Stimulated activated naive CD8-positive, alpha-beta T cell treated with anti-CD3 and anti-CD28 coated beads, Interleukin-15, amount 100 ng/mL, for 72 hours (primary cell): ENCODE measurements around the gene PRRT2.

ENCODE experiments used
- ATAC-seq: fragments of 150-1000 bp; cut with Tn5 transposase; 2 replicates; pipeline ENCODE4 v1.10.0; 2021; ENCODE audit warnings: mild to moderate bottlenecking, moderate library complexity
- DNase-seq, 2 donors: peaks; one replicate each; pipeline ENCODE4 v3.0.0; 2021 to 2022
- H3K27ac Mint-ChIP-seq, 2 donors: one replicate each; pipeline ENCODE4 v1.8.0; 2022; ENCODE audit warnings: mild to moderate bottlenecking in 2 of 2, mixed read lengths in 2 of 2, moderate library complexity in 2 of 2
- H3K27me3 Mint-ChIP-seq: one replicate; pipeline ENCODE4 v1.8.0; 2022; ENCODE audit warnings: mixed read lengths
- H3K4me1 Mint-ChIP-seq: one replicate; pipeline ENCODE4 v1.8.0; 2022; ENCODE audit warnings: mild to moderate bottlenecking, mixed read lengths
- H3K4me3 Mint-ChIP-seq, 2 donors: one replicate each; pipeline ENCODE4 v1.8.0; 2022; ENCODE audit warnings: mild to moderate bottlenecking in 2 of 2, mixed read lengths in 2 of 2, moderate library complexity in 1 of 2
- H3K9me3 Mint-ChIP-seq, 2 donors: one replicate each; pipeline ENCODE4 v1.8.0; 2022; ENCODE audit warnings: mixed read lengths in 2 of 2

Gene PRRT2

GRCh38 chr16:29857133-29857760, 45.3 kb downstream of the PRRT2 start:
- no peak for ATAC-seq
- no peaks in the 10 kb centered on the region for H3K27me3 Mint-ChIP-seq
- H3K9me3 Mint-ChIP-seq = no peaks in the 10 kb centered on the region
- no peak for DNase-seq
- no peak overlapping the region for H3K4me3 Mint-ChIP-seq
- H3K4me1 Mint-ChIP-seq = peaks cover 47% of the 10 kb centered on the region
- H3K27ac Mint-ChIP-seq = peak overlapping the region in 1 of 2 donors; percentile 24

GRCh38 chr16:29858149-29858849, 46.3 kb downstream of the PRRT2 start:
- DNase-seq (no peak), ATAC-seq (no peak)
- Mint-ChIP-seq H3K9me3 (no peaks in the 10 kb centered on the region), H3K27me3 (no peaks in the 10 kb centered on the region), H3K4me3 (no peak overlapping the region), H3K27ac (no peak overlapping the region), H3K4me1 (peaks cover 53% of the 10 kb centered on the region)

GRCh38 chr16:29858974-29859373, 47.0 kb downstream of the PRRT2 start:
- no peak for ATAC-seq
- Mint-ChIP-seq H3K27me3 (no peaks in the 10 kb centered on the region), H3K9me3 (no peaks in the 10 kb centered on the region), H3K4me3 (no peak overlapping the region), H3K27ac (no peak overlapping the region), H3K4me1 (peaks cover 59% of the 10 kb centered on the region)
- no peak for DNase-seq

GRCh38 chr16:29860218-29860617, 48.2 kb downstream of the PRRT2 start:
- H3K4me3 Mint-ChIP-seq = no peak overlapping the region
- H3K27ac Mint-ChIP-seq = no peak overlapping the region
- H3K9me3 Mint-ChIP-seq = no peaks in the 10 kb centered on the region
- H3K4me1 Mint-ChIP-seq = peaks cover 54% of the 10 kb centered on the region
- DNase-seq (no peak), ATAC-seq (no peak)
- no peaks in the 10 kb centered on the region for H3K27me3 Mint-ChIP-seq

- peak in 1 of 2 donors; percentile 15 for DNase-seq
- ATAC-seq = no peak
- Mint-ChIP-seq H3K4me3 (peak overlapping the region; percentile 93 to 96), H3K27ac (peak overlapping the region; percentile 98 to 99), H3K9me3 (no peaks in the 10 kb centered on the region), H3K27me3 (no peaks in the 10 kb centered on the region), H3K4me1 (peaks cover 54% of the 10 kb centered on the region)
Measured at GRCh38 chr16:29862383-29862883, 50.4 kb downstream of the PRRT2 start.

GRCh38 chr16:29862884-29863668, 51.1 kb downstream of the PRRT2 start, which contains the start of gene CDIPT:
Gene CDIPT, minus strand, starts transcription at chr16:29863226. Its CDS starts 369 bp downstream, at chr16:29862857.
- ATAC-seq (peak; percentile 99), DNase-seq (peak; percentile 92 to 95)
- Mint-ChIP-seq H3K4me3 (peak within 1 kb of the TSS; percentile 93 to 96), H3K27me3 (no peaks in the 10 kb centered on the region), H3K27ac (peak within 1 kb of the TSS; percentile 99), H3K4me1 (peaks cover 53% of the 10 kb centered on the region), H3K9me3 (no peaks in the 10 kb centered on the region)

GRCh38 chr16:29863669-29863984, 51.6 kb downstream of the PRRT2 start:
- Mint-ChIP-seq H3K4me3 (peak overlapping the region; percentile 93 to 96), H3K9me3 (no peaks in the 10 kb centered on the region), H3K27me3 (no peaks in the 10 kb centered on the region), H3K4me1 (peaks cover 48% of the 10 kb centered on the region), H3K27ac (peak overlapping the region; percentile 33 to 99)
- no peak for DNase-seq
- no peak for ATAC-seq

GRCh38 chr16:29864205-29864604, 52.2 kb downstream of the PRRT2 start:
- ATAC-seq = no peak
- no peaks in the 10 kb centered on the region for H3K27me3 Mint-ChIP-seq
- no peak overlapping the region for H3K4me3 Mint-ChIP-seq
- H3K9me3 Mint-ChIP-seq = no peaks in the 10 kb centered on the region
- no peak for DNase-seq
- H3K4me1 Mint-ChIP-seq = peaks cover 42% of the 10 kb centered on the region
- no peak overlapping the region for H3K27ac Mint-ChIP-seq
